MM.1S (cell line): Measurements from ENCODE around the gene ULK4.

Experiments
- DNase-seq: peaks from one replicate; pipeline ENCODE4 v3.0.0-alpha.2; 2015
- H2AFZ ChIP-seq: fragments of 300-600 bp; sonication (generic); 2 replicates; pipeline ENCODE4 v1.6.0; 2016; ENCODE audit warnings: antibody characterized with exemption, low read length
- H3F3A ChIP-seq: fragments of 300-600 bp; sonication (generic); 2 replicates; pipeline ENCODE4 v1.6.1; 2016; ENCODE audit warnings: mild to moderate bottlenecking, antibody characterized with exemption, low read length, moderate library complexity, mixed read lengths; ENCODE audit not compliant: insufficient read depth
- H3K27ac ChIP-seq: fragments of 300-600 bp; sonication (generic); 2 replicates; pipeline ENCODE4 v1.5.1; 2016; ENCODE audit warnings: mild to moderate bottlenecking, low read length
- H3K27me3 ChIP-seq: fragments of 300-600 bp; sonication (generic); replicated peaks from 2 replicates; pipeline ENCODE4 v1.6.0; 2016; ENCODE audit warnings: low read length; ENCODE audit not compliant: insufficient read depth
- H3K36me3 ChIP-seq: fragments of 300-600 bp; sonication (generic); replicated peaks from 2 replicates; pipeline ENCODE4 v1.6.1; 2016; ENCODE audit warnings: mild to moderate bottlenecking, low read length, mixed read lengths; ENCODE audit not compliant: insufficient read depth
- H3K4me1 ChIP-seq: fragments of 300-600 bp; sonication (generic); 2 replicates; pipeline ENCODE4 v1.6.1; 2016; ENCODE audit warnings: low read length, mixed read lengths
- H3K4me2 ChIP-seq: fragments of 300-600 bp; sonication (generic); 2 replicates; pipeline ENCODE4 v1.6.0; 2016; ENCODE audit warnings: low read depth, low read length
- H3K4me3 ChIP-seq: fragments of 300-600 bp; sonication (generic); 2 replicates; pipeline ENCODE4 v1.5.1; 2016; ENCODE audit warnings: low read length, mixed read lengths
- H3K79me2 ChIP-seq: fragments of 300-600 bp; sonication (generic); 2 replicates; pipeline ENCODE4 v1.6.1; 2016; ENCODE audit warnings: mixed run types, low read length, mixed read lengths
- H3K9ac ChIP-seq: fragments of 300-600 bp; sonication (generic); 2 replicates; pipeline ENCODE4 v1.6.1; 2016; ENCODE audit warnings: low read length, mixed read lengths
- H3K9me2 ChIP-seq: fragments of 300-600 bp; sonication (generic); replicated peaks from 2 replicates; pipeline ENCODE4 v1.6.1; 2016; ENCODE audit warnings: mild to moderate bottlenecking, low read length, mixed read lengths; ENCODE audit not compliant: insufficient read depth
- H3K9me3 ChIP-seq: fragments of 300-600 bp; sonication (generic); replicated peaks from 2 replicates; pipeline ENCODE4 v1.6.1; 2016; ENCODE audit warnings: mild to moderate bottlenecking, low read length, mixed read lengths; ENCODE audit not compliant: insufficient read depth
- H4K20me1 ChIP-seq: fragments of 300-600 bp; sonication (generic); 2 replicates; pipeline ENCODE4 v1.6.1; 2016; ENCODE audit warnings: mild to moderate bottlenecking, low read length, moderate library complexity, mixed read lengths; ENCODE audit not compliant: insufficient read depth
- CTCF ChIP-seq: fragments of 300-600 bp; sonication (generic); IDR thresholded peaks from 2 replicates; pipeline ENCODE4 v1.5.1; 2016; ENCODE audit warnings: antibody characterized with exemption, low read length, mixed read lengths
- EZH2 ChIP-seq: fragments of 300-600 bp; sonication (generic); optimal IDR thresholded peaks from 2 replicates; pipeline ENCODE3; 2017; ENCODE audit warnings: low read depth, mild to moderate bottlenecking, antibody characterized with exemption, low read length, mixed read lengths
- EZH2phosphoT487 ChIP-seq: fragments of 300-600 bp; sonication (generic); IDR thresholded peaks from 2 replicates; pipeline ENCODE4 v1.6.1; 2018; ENCODE audit warnings: antibody characterized with exemption, low read length

The ULK4 gene

GRCh38 chr3:41502481-41502880, 459.4 kb downstream of the ULK4 start:
- H3K4me3 ChIP-seq = no peak overlapping the region
- no peaks in the 10 kb centered on the region for H3K9me3 ChIP-seq
- H4K20me1 ChIP-seq = no peaks in the 10 kb centered on the region
- H3F3A ChIP-seq = no peaks in the 10 kb centered on the region
- H3K4me2 ChIP-seq = no peak overlapping the region
- no peak overlapping the region for H3K9ac ChIP-seq
- H3K27me3 ChIP-seq = no peaks in the 10 kb centered on the region
- H3K4me1 ChIP-seq = no peaks in the 10 kb centered on the region
- H3K79me2 ChIP-seq = no peaks in the 10 kb centered on the region
- TF ChIP-seq EZH2phosphoT487 (no peak), EZH2 (no peak), CTCF (no peak)
- no peaks in the 10 kb centered on the region for H3K36me3 ChIP-seq
- DNase-seq = no peak
- no peaks in the 10 kb centered on the region for H3K9me2 ChIP-seq
- H2AFZ ChIP-seq = no peak overlapping the region
- no peak overlapping the region for H3K27ac ChIP-seq

GRCh38 chr3:41502023-41502422, 459.9 kb downstream of the ULK4 start:
- no peak overlapping the region for H2AFZ ChIP-seq
- no peaks in the 10 kb centered on the region for H3K4me1 ChIP-seq
- no peaks in the 10 kb centered on the region for H3K79me2 ChIP-seq
- H3K4me2 ChIP-seq = no peak overlapping the region
- TF ChIP-seq CTCF (no peak), EZH2 (no peak), EZH2phosphoT487 (no peak)
- H3K36me3 ChIP-seq = no peaks in the 10 kb centered on the region
- no peak for DNase-seq
- H3F3A ChIP-seq = no peaks in the 10 kb centered on the region
- no peak overlapping the region for H3K4me3 ChIP-seq
- H3K9me2 ChIP-seq = no peaks in the 10 kb centered on the region
- H3K27ac ChIP-seq = no peak overlapping the region
- no peaks in the 10 kb centered on the region for H3K27me3 ChIP-seq
- H3K9me3 ChIP-seq = no peaks in the 10 kb centered on the region
- no peaks in the 10 kb centered on the region for H4K20me1 ChIP-seq
- no peak overlapping the region for H3K9ac ChIP-seq

GRCh38 chr3:41498847-41499246, 463.1 kb downstream of the ULK4 start:
- Histone ChIP-seq H3K27ac (no peak overlapping the region), H3F3A (no peaks in the 10 kb centered on the region), H3K27me3 (no peaks in the 10 kb centered on the region), H3K4me2 (no peak overlapping the region), H3K79me2 (no peaks in the 10 kb centered on the region), H3K36me3 (no peaks in the 10 kb centered on the region), H3K4me3 (no peak overlapping the region), H3K9ac (no peak overlapping the region), H4K20me1 (no peaks in the 10 kb centered on the region), H3K9me3 (no peaks in the 10 kb centered on the region), H2AFZ (no peak overlapping the region), H3K4me1 (no peaks in the 10 kb centered on the region), H3K9me2 (no peaks in the 10 kb centered on the region)
- no peak for DNase-seq
- TF ChIP-seq CTCF (no peak), EZH2phosphoT487 (no peak)

GRCh38 chr3:41490360-41490759, 471.5 kb downstream of the ULK4 start:
- TF ChIP-seq CTCF (no peak), EZH2phosphoT487 (no peak), EZH2 (no peak)
- Histone ChIP-seq H3K79me2 (no peaks in the 10 kb centered on the region), H3K27me3 (no peaks in the 10 kb centered on the region)

More at GRCh38 chr3:41490360-41490759, 471.5 kb downstream of the ULK4 start:
- DNase-seq = no peak
- no peak overlapping the region for H2AFZ ChIP-seq
- H3K4me1 ChIP-seq = no peaks in the 10 kb centered on the region
- H4K20me1 ChIP-seq = no peaks in the 10 kb centered on the region
- H3K9me2 ChIP-seq = no peaks in the 10 kb centered on the region
- no peaks in the 10 kb centered on the region for H3K36me3 ChIP-seq
- H3F3A ChIP-seq = no peaks in the 10 kb centered on the region
- no peak overlapping the region for H3K27ac ChIP-seq
- no peak overlapping the region for H3K4me3 ChIP-seq
- no peaks in the 10 kb centered on the region for H3K9me3 ChIP-seq
- no peak overlapping the region for H3K4me2 ChIP-seq
- H3K9ac ChIP-seq = no peak overlapping the region
